IMR-90 (cell line): ENCODE data around the gene BRD3. TPM values are rescaled to one million over a fixed set of nuclear protein-coding genes. Genes with fewer than 3 reads are reported as not detected.

ENCODE experiments used
- ATAC-seq: fragments of 200-7000 bp; cut with Tn5 transposase; 2 replicates; pipeline ENCODE4 v1.9.1; 2020; ENCODE audit warnings: low read depth, mild to moderate bottlenecking, moderate library complexity
- BruUV-seq: library from RNA; stranded (reverse); fragments of 400-500 nt; replicated peaks from 2 replicates; lab custom pipeline; 2021; lab: Mats Ljungman, UMichigan
- CTCF ChIA-PET: fragments of 300-600 bp; formaldehyde crosslinking; extraction: SDS; loops from one replicate; lab custom pipeline; 2021; ENCODE audit warnings: antibody characterized with exemption; lab: Yijun Ruan, JAX
- POLR2A ChIA-PET: fragments of 300-600 bp; sonication (Branson Sonifier 250); formaldehyde crosslinking; loops from one replicate; lab custom pipeline; 2022; ENCODE audit warnings: antibody characterized with exemption; ENCODE audit not compliant: unreplicated experiment; lab: Charles Lee
- DNase-seq: peaks from one replicate; pipeline ENCODE4 v3.0.0; 2013
- H2AFZ ChIP-seq: replicated peaks from 2 replicates; pipeline ENCODE3; 2013; ENCODE audit warnings: low read length, mild to moderate bottlenecking; ENCODE audit not compliant: poor library complexity
- H2AK5ac ChIP-seq: 2 replicates; pipeline ENCODE4 v1.6.1; 2013; ENCODE audit warnings: low read depth, low read length, inconsistent platforms
- H2AK9ac ChIP-seq: replicated peaks from 2 replicates; pipeline ENCODE3; 2013; ENCODE audit warnings: mild to moderate bottlenecking, low read depth, low read length, moderate library complexity; ENCODE audit not compliant: poor library complexity
- H2BK120ac ChIP-seq: 2 replicates; pipeline ENCODE4 v1.6.1; 2013; ENCODE audit warnings: low read depth, low read length, inconsistent platforms
- H2BK15ac ChIP-seq: 3 replicates; pipeline ENCODE4 v1.6.1; 2013; ENCODE audit warnings: low read depth, low read length, inconsistent platforms
- H2BK20ac ChIP-seq: 2 replicates; pipeline ENCODE4 v1.6.1; 2013; ENCODE audit warnings: low read depth, mild to moderate bottlenecking, inconsistent platforms, low read length, moderate library complexity
- H2BK5ac ChIP-seq: 2 replicates; pipeline ENCODE4 v1.6.1; 2013; ENCODE audit warnings: mild to moderate bottlenecking, low read depth, low read length, inconsistent platforms; ENCODE audit not compliant: poor library complexity, severe bottlenecking
- H3K14ac ChIP-seq: replicated peaks from 2 replicates; pipeline ENCODE4 v1.6.1; 2013; ENCODE audit warnings: low read depth, low read length, inconsistent platforms
- H3K18ac ChIP-seq: 2 replicates; pipeline ENCODE4 v1.6.1; 2013; ENCODE audit warnings: low read depth, low read length, control low read depth
- H3K23ac ChIP-seq: 2 replicates; pipeline ENCODE4 v1.6.1; 2013; ENCODE audit warnings: low read depth, low read length, inconsistent platforms
- H3K27ac ChIP-seq: 2 replicates; pipeline ENCODE4 v1.5.1; 2013; ENCODE audit warnings: mild to moderate bottlenecking, control low read depth, low read length; ENCODE audit not compliant: insufficient read depth
- H3K27me3 ChIP-seq: 2 replicates; pipeline ENCODE4 v1.6.1; 2013; ENCODE audit warnings: low read length; ENCODE audit not compliant: control insufficient read depth, insufficient read depth
- H3K36me3 ChIP-seq: 2 replicates; pipeline ENCODE4 v1.6.1; 2013; ENCODE audit warnings: low read length, mixed read lengths; ENCODE audit not compliant: control insufficient read depth, insufficient read depth
- H3K4ac ChIP-seq: 2 replicates; pipeline ENCODE4 v1.6.1; 2013; ENCODE audit warnings: low read depth, low read length, inconsistent platforms
- H3K4me1 ChIP-seq: 2 replicates; pipeline ENCODE4 v1.6.1; 2013; ENCODE audit warnings: low read length, mixed read lengths; ENCODE audit not compliant: control insufficient read depth, insufficient read depth
- H3K4me2 ChIP-seq: 2 replicates; pipeline ENCODE4 v1.6.1; 2013; ENCODE audit warnings: low read depth, mild to moderate bottlenecking, control low read depth, low read length, moderate library complexity
- H3K4me3 ChIP-seq: 2 replicates; pipeline ENCODE4 v1.5.1; 2013; ENCODE audit warnings: low read depth, mild to moderate bottlenecking, control low read depth, low read length, moderate library complexity; ENCODE audit not compliant: insufficient read depth
- H3K56ac ChIP-seq: 2 replicates; pipeline ENCODE4 v1.6.1; 2013; ENCODE audit warnings: low read length, inconsistent platforms; ENCODE audit not compliant: insufficient read depth; ENCODE audit errors: extremely low read depth
- H3K79me1 ChIP-seq, 2 experiments: 2 replicates each; pipeline ENCODE4 v1.6.1; 2013; ENCODE audit warnings: low read length in 2 of 2, inconsistent platforms in 1 of 2, low read depth in 1 of 2
- H3K9ac ChIP-seq: 2 replicates; pipeline ENCODE4 v1.6.1; 2013; ENCODE audit warnings: low read depth, low read length, control low read depth
- H3K9me1 ChIP-seq: 2 replicates; pipeline ENCODE4 v1.6.1; 2013; ENCODE audit warnings: low read length, inconsistent platforms; ENCODE audit not compliant: insufficient read depth
- H3K9me3 ChIP-seq: 2 replicates; pipeline ENCODE4 v1.6.1; 2013; ENCODE audit warnings: low read length; ENCODE audit not compliant: control insufficient read depth, insufficient read depth
- H4K20me1 ChIP-seq: 2 replicates; pipeline ENCODE4 v1.6.1; 2013; ENCODE audit warnings: low read length, inconsistent platforms; ENCODE audit not compliant: insufficient read depth
- H4K5ac ChIP-seq: 2 replicates; pipeline ENCODE4 v1.6.1; 2013; ENCODE audit warnings: mild to moderate bottlenecking, low read depth, low read length, control low read depth
- H4K8ac ChIP-seq, 2 experiments: 2 replicates each; pipeline ENCODE4 v1.6.1; 2013; ENCODE audit warnings: low read depth in 2 of 2, low read length in 2 of 2, control low read depth in 1 of 2, inconsistent platforms in 1 of 2
- H4K91ac ChIP-seq: 2 replicates; pipeline ENCODE4 v1.6.1; 2013; ENCODE audit warnings: low read depth, low read length, inconsistent platforms; ENCODE audit not compliant: insufficient read depth
- BHLHE40 ChIP-seq: fragments of 150-350 bp; IDR thresholded peaks from 2 replicates; pipeline ENCODE4 v1.6.1; 2016; ENCODE audit warnings: mild to moderate bottlenecking, low read depth, low read length
- CEBPB ChIP-seq: IDR thresholded peaks from 2 replicates; pipeline ENCODE4 v1.6.1; 2012; ENCODE audit warnings: low read depth, low read length, improper control_type of control experiment
- CHD1 ChIP-seq: IDR thresholded peaks from 2 replicates; pipeline ENCODE4 v1.6.1; 2012; ENCODE audit warnings: low read depth, low read length, improper control_type of control experiment
- ELK1 ChIP-seq: fragments of 150-350 bp; IDR thresholded peaks from 2 replicates; pipeline ENCODE4 v1.6.1; 2016; ENCODE audit warnings: low read depth, mild to moderate bottlenecking, low read length, moderate library complexity, borderline replicate concordance
- FOS ChIP-seq: fragments of 150-350 bp; IDR thresholded peaks from 2 replicates; pipeline ENCODE4 v1.6.1; 2016; ENCODE audit warnings: low read depth, low read length
- MAFK ChIP-seq: IDR thresholded peaks from 2 replicates; pipeline ENCODE4 v1.6.1; 2012; ENCODE audit warnings: low read depth, low read length, improper control_type of control experiment
- MAZ ChIP-seq: IDR thresholded peaks from 2 replicates; pipeline ENCODE4 v1.6.1; 2012; ENCODE audit warnings: low read depth, mild to moderate bottlenecking, low read length, improper control_type of control experiment, moderate library complexity, borderline replicate concordance
- MXI1 ChIP-seq: IDR thresholded peaks from 2 replicates; pipeline ENCODE4 v1.6.1; 2012; ENCODE audit warnings: low read depth, mild to moderate bottlenecking, low read length, moderate library complexity, borderline replicate concordance
- NFE2L2 ChIP-seq: fragments of 150-350 bp; IDR thresholded peaks from 2 replicates; pipeline ENCODE4 v1.6.1; 2016; ENCODE audit warnings: low read depth, mild to moderate bottlenecking, low read length
- POLR2A ChIP-seq: IDR thresholded peaks from 2 replicates; pipeline ENCODE4 v1.6.1; 2012; ENCODE audit warnings: mild to moderate bottlenecking, low read depth, low read length
- RAD21 ChIP-seq: IDR thresholded peaks from 2 replicates; pipeline ENCODE4 v1.6.1; 2012; ENCODE audit warnings: low read length, improper control_type of control experiment
- RCOR1 ChIP-seq: IDR thresholded peaks from 2 replicates; pipeline ENCODE4 v1.6.1; 2012; ENCODE audit warnings: mild to moderate bottlenecking, low read length, improper control_type of control experiment; ENCODE audit not compliant: insufficient replicate concordance
- RFX5 ChIP-seq: IDR thresholded peaks from 2 replicates; pipeline ENCODE4 v1.8.0; 2012; ENCODE audit warnings: low read depth, mild to moderate bottlenecking, low read length, moderate library complexity
- SMC3 ChIP-seq: fragments of 150-350 bp; IDR thresholded peaks from 2 replicates; pipeline ENCODE4 v1.6.1; 2016; ENCODE audit warnings: low read depth, mild to moderate bottlenecking, antibody characterized with exemption, low read length, moderate library complexity
- USF2 ChIP-seq: fragments of 150-350 bp; IDR thresholded peaks from 2 replicates; pipeline ENCODE4 v1.6.1; 2017; ENCODE audit warnings: mild to moderate bottlenecking, antibody characterized with exemption, low read length, low read depth
- WGBS, 2 experiments: methylation state at CpG; one replicate each; pipeline versions ENCODE4 v1.1.5 to v1.1.7; 2013; ENCODE audit warnings: missing lambda C conversion rate in 2 of 2; ENCODE audit not compliant: insufficient read length in 1 of 2; ENCODE audit errors: extremely low coverage in 2 of 2; 5-methylcytosine and 5-hydroxymethylcytosine counted together
- dilution Hi-C: fragments of 300-500 bp; cut with HindIII; formaldehyde crosslinking; loops from one replicate; pipeline ENCODE4 v1.14.3; 2018; ENCODE audit warnings: low sequenced_read_pairs; ENCODE audit not compliant: unreplicated experiment
- in situ Hi-C: fragments of 300-500 bp; cut with MboI; formaldehyde crosslinking; loops from 3 replicates; pipeline ENCODE4 v1.14.3; 2019; ENCODE audit warnings: low sequenced_read_pairs, inconsistent platforms, mixed read lengths
- intact Hi-C: fragments of 100-400 bp; cut with micrococcal nuclease; formaldehyde crosslinking; loops from 2 replicates; pipeline ENCODE4 v1.10.0; 2022
- polyA plus RNA-seq, 3 experiments: library from polyadenylated mRNA; depleted of rRNA; stranded (reverse); fragments of >200 nt; gene quantifications; 2 replicates each; pipeline ENCODE4 v1.2.3, GENCODE V29; 2012; ENCODE audit warnings: low replicate concordance in 1 of 3
- total RNA-seq: library from RNA; depleted of rRNA; stranded (reverse); fragments of >200 nt; gene quantifications from 2 replicates; pipeline ENCODE4 v1.2.3, GENCODE V29; 2012

BRD3 gene
- total and polyA plus RNA-seq, 2 of the 4 experiments (the other 2 are of a cell fraction) = 2.2 to 7.1 TPM

GRCh38 chr9:133987946-133988665 lies 79.7 kb downstream of the BRD3 start (continued):
- TF ChIP-seq MAFK = no peak

- CTCF ChIA-PET = no interaction called here
- TF ChIP-seq ELK1 (no peak), NFE2L2 (no peak), RAD21 (no peak), USF2 (no peak), CHD1 (no peak), POLR2A (no peak), SMC3 (no peak), MAFK (no peak), MXI1 (no peak), MAZ (no peak), FOS (no peak), RFX5 (no peak), CEBPB (no peak), BHLHE40 (no peak), RCOR1 (no peak)
Measured at GRCh38 chr9:133987446-133987788, 80.4 kb downstream of the BRD3 start.

More at GRCh38 chr9:133987446-133987788, 80.4 kb downstream of the BRD3 start:
- WGBS, 2 experiments = 93% methylated on average over 7 of the region's 14 CpGs; no CpG with 5 or more reads in 1 of the 2 experiments
- H2AK9ac ChIP-seq = no peak overlapping the region
- no peak overlapping the region for H3K4me2 ChIP-seq
- in situ Hi-C loops = no loop called here
- no peaks in the 10 kb centered on the region for H3K27me3 ChIP-seq
- H3K79me1 ChIP-seq = peaks cover 23 to 75% of the 10 kb centered on the region in 2 experiments
- no peaks in the 10 kb centered on the region for H3K36me3 ChIP-seq
- no peak for ATAC-seq
- dilution Hi-C loops = no loop called here
- H2BK15ac ChIP-seq = no peak overlapping the region
- no peak overlapping the region for H4K8ac ChIP-seq
- no peak for DNase-seq
- BruUV-seq = no TSS peak
- H4K5ac ChIP-seq = no peak overlapping the region
- H3K4me3 ChIP-seq = no peak overlapping the region
- no peak overlapping the region for H4K91ac ChIP-seq
- H2BK120ac ChIP-seq = no peak overlapping the region
- intact Hi-C loops = no loop called here
- no peak overlapping the region for H3K18ac ChIP-seq
- H3K4me1 ChIP-seq = peaks cover 4% of the 10 kb centered on the region; the same call in 1 of the 2 replicates
- no peak overlapping the region for H3K4ac ChIP-seq
- no peaks in the 10 kb centered on the region for H3K9me3 ChIP-seq
- H2BK20ac ChIP-seq = no peak overlapping the region
- no peak overlapping the region for H2AFZ ChIP-seq
- no peak overlapping the region for H3K56ac ChIP-seq
- no peak overlapping the region for H3K14ac ChIP-seq
- H2AK5ac ChIP-seq = no peak overlapping the region
- H2BK5ac ChIP-seq = no peak overlapping the region
- POLR2A ChIA-PET = no interaction called here
- H3K9me1 ChIP-seq = peaks cover 19% of the 10 kb centered on the region
- H4K20me1 ChIP-seq = peaks cover 74% of the 10 kb centered on the region
- H3K9ac ChIP-seq = no peak overlapping the region
- no peak overlapping the region for H3K27ac ChIP-seq
- H3K23ac ChIP-seq = no peak overlapping the region
